Anterior cingulate cortex (tissue), 58 donors: Measurements from ENCODE around the gene C1orf167.
"Not testable (repeated sequence)": the region's sequence is repeated elsewhere in the genome, so short reads cannot be mapped to it uniquely, and the experiment has no call there.

ENCODE experiments used
- DNase-seq, 58 donors: peaks; one replicate each; lab custom pipeline; 2025; lab: John Stamatoyannopoulos, UW

C1orf167 gene

DNA sequence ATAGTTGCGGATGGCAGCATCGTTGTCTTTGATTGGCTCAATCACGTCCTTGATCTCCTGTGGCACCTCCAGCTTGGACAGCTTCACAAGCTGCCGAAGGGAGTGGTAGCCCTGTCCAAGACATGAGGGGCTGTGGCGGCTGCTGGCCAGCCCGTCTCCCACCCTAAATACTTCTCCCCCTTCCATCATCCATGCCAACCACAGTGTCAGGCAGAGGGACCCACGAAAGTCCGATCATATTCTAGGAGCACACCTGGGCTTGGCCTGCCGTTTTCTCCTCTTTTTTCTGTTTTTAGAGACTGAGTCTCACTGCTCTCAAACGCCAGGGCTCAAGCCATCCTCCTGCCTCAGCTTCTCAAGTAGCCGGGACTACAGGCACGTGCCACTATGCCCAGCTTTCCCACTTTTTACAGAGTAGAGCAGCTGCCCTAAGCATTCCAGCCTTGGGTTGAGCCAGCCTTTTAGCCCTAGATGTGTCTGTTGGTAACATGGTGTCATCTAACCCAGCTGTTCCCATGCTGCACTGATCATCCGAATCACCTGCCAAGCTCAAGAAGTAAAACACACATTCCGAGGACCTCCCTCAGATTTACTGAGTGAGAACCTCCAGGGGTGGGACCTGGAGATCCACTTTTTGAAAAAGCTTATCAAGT, 33.4 kb downstream of the C1orf167 start:
- no peak for DNase-seq

DNA sequence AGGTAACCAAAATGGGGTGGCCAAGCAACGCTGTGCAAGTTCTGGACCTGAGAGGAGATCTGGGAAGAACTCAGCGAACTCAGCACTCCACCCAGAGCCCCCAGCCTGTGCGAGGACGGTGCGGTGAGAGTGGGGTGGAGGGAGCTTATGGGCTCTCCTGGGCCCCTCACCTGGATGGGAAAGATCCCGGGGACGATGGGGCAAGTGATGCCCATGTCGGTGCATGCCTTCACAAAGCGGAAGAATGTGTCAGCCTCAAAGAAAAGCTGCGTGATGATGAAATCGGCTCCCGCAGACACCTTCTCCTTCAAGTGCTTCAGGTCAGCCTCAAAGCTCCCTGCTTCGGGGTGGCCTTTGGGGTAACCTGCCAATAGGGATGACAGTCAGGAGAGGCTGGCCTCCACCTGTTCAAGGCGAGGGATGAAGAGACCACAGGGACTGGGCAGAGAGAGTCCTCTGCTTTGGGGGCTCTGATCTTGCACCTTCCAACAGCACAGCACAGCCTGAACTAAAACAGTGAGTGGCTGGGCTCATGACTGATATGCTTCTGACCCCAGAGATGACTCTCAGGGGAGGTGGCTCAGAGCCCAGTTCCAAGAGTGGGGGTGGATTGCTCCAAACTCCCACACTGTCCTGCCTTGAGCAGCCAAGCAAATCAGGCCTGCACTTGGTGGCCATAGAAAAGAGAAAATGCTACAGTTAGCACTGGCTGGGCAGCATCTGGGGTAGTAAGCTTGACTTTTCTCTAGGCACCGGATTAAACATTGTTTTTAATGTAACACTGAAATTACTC, 34.2 kb downstream of the C1orf167 start:
- DNase-seq, result no peak

DNA sequence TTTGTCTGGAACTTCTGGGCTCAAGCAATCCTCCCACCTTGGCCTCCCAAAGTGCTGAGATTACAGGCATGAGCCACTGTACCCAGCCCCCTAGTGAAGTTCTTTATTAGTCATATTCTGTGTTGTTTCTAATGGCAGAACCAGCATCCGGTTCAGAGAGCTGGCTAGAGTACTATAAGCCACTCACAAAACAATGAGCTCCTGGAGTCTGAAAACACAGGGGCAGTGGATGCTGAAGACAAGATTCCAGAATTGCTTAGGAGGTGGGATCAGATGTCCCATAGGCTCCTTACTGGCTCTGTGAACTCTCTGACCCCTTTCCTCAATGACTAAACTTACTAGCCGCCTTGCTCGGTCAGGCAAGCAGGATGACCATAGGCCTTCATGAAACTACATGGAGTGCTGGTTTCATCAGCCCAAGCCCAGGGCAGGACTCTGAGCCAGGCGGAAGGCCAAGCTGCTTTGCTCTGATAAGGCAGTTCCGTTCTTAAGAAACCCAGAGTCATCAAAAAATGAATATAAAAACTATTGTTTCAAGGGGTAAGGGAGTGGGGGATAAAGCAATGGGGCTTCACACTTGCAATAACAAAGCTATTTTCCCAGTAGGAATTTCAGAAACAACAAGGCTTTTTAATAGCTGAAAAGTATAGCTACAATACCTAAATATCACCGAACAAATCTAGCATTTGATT, 35.7 kb downstream of the C1orf167 start:
- no peak for DNase-seq

DNA sequence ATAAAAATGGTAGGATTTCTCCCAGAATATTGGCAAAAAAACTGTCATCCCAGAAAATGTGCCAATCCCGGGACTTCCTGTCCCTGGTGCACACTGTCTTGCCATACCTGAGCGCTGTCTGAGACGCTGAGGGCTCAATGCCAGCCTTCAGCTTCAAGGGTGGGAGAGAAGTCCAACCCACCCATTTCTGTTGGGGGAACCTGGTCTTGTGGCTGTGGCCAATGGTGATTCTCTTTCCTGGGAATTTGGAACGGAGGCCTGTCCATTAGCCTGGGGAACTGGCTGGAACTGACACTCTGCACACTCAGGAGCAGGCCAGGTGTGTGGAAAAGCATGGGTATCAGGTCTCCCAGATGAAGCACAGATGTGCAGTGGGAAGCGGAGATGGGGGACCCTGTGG, 37.1 kb downstream of the C1orf167 start:
- DNase-seq, result no peak

DNA sequence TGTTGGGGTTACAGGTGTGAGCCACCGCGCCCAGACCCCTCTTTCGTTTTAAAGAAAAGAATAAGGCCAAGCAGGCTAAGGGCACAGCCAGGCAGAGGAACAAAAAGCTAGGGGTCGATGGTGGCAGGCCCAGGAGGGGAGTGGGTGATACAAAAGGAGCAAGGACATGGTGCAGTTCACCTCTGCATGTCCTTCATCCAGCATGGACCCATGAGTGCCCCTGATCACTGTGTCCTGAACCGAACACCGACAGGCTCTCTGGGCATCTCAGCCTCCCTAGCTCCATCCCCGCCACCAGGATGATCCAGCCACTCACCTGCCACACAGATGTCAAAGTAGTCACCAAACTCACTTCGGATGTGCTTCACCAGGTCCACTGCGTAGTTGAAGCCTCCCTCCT, 37.9 kb downstream of the C1orf167 start:
- DNase-seq, result no peak

DNA sequence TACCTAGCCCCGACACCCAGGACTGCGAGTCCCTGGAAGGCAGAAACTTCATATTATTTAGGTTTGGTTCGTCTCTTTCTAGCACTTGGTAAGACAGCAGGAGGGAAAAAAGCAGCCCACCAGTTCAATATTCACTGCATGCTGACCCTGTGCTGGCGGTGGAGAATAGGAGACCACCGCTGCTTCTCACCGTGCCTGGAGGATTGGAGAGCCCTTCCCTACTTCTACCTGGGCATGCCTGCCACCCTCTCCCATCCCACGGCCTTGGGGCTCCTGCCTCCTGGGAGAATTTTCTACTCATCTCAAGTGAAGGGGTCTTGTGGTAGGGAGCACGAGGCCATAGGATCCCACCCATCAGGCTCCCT, 38.4 kb downstream of the C1orf167 start:
- no peak for DNase-seq

DNA sequence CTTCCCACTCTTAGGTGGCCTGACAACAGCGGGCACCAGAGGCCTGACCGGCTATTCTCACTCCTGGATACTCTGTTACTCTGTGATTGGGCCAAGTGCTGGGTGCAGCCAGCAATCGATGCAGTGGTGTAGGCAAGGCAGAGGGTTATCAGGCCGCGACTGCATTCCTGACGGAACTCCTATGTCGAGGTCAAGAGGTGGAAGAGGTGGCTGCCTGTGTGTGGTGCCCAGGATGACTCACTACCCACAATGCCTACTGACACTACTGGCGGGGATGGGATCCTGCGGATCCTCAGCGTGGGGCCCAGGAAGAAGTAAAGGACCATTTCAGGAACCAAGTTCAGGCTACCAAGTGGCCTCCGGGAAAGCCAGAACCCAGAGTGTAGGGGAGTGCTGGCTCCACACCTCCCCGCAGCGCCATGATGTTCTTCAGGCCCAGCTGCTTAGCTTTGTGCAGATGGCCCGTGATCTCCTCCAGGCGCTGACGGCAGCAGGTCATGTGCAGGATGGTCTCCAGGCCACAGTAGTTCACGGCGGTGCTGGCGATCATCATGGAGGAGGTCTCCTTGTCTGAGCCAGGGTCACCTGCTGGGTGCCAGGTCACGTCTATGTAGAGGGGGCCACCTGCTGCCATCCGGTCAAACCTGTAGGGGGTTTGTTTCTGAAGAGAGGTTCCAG, 38.9 kb downstream of the C1orf167 start:
- DNase-seq, result no peak

DNA sequence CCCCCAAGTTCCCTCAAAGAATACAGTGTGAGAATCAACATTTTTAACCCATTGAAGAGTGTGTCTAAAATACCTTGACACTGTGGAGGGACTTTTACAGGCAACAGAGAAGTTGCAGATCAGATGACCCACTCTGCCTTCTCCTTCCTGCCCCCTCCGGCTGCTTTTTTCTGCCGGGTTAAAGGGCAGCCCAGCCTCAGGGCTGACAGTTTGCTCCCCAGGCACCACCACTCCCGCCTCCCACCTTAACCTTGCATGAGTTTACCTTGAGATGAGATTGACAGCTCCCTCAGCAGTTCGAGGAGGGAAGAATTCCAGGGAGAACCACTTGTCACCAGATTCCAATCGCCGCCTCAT, 40.6 kb downstream of the C1orf167 start:
- peak in 1 of 58 donors; percentile 26 for DNase-seq

DNA sequence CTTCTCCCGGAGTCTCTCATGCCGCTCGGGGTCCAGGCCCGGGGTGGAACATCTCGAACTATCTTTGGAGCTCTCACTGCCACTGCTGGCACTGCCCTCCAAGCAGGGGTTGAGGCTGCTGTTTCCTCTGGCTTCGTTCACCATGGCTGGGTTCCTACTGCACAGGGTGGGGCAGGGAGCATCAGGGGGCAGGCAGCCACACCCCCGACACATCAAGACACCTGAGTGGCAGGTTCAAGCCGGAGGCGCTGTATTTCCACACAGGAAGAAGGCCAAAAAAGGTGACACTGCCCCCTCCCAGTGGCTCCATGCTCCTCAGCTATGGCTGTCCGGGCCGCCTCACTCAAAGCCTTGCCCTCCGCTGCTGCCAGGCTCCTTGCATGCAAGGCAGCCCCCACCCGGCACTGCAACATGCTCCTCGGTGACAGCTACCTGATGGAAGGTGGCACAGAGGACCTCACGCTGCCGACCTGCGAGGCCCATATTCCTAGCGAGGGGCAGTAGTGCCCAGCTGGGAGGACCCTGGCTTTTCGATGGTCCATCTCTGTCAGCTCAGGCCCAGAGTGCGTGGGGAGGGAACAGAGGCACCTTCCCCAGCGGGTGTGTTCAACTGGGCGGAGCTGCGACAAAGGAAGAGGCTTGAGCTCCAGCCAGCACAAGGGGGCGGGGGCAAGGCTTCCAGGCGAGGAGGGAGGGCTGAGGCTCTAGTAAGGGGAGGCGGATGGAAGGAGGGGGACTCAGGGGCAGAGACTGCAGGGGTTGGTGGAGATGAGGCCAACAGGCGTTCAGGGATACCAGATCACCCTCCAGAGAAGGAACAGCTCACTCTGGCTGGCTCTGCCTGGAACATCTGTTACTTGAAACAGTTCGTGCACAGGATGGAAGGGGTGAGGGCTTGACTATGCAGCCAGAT, 41.2 kb downstream of the C1orf167 start:
- DNase-seq, result peak in 47 of 58 donors; percentile 17 to 77 (median 50)

DNA sequence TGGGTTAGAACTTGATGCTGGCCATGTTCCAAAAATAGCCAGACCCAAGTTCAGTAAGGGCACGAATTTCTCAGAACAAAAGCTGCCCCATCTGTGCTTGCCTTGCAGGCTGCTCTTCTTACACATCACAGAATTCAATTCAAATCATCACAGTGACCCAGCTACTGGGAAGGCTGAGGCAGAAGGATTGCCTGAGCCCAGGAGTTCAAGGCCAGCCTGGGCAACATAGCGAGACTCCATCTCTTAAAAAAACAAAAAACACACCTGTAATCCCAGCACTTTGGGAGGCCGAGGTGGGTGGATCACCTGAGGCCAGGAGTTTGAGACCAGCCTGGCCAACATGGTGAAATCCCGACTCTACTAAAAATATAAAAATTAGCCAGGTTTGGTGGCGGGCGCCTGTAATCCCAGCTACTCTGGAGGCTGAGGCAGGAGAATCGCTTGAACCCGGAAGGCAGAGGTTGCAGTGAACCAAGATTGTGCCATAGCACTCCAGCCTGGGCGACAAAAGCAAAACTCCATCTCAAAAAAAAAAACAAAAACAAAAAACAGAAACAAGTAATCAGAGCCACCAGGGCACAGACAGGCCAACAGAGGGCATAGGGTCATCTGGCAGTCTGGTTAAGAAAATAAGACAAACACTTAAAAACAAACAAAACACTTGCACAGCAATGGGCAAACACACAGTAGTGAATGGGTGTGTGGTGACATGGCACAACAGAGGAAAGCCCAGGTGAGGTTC, 42.1 kb downstream of the C1orf167 start:
- not testable (repeated sequence) for DNase-seq

DNA sequence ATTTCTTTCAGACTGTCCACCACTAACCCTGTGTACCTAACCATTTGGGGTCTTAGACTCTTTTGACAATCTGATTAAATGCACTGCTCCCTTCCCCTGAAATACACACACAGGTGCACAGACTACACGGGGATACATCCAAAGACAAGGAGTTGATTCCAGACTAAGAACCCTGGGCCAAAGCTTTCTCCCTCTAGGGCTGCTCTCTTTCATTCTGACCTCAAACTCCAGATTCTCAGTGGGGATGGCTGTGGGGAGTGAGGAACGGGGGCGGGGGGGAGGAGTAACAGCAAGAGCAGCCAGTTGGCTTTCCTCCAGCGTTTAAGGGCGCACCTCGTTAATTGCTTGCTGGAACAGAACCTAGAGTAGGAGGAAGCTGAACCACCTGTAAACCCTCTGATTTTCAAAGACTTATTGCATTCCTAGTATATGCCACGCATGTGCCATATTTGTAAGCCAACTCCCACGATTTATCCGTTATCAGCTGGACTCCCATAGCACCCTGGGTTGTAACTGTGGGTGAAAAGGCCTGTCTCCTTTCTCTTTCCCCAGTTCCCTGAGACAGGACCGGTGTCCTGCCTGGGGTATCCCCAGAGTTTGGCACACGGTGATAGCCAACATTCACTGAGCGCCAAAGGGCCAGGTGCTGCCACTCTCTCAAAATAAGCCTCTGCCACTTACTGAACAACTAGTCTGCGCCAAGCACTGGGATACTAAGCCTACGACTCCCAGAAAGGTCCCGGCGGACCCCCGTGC, 42.9 kb downstream of the C1orf167 start:
- peak in 5 of 58 donors; percentile 11 to 24 (median 17) for DNase-seq

DNA sequence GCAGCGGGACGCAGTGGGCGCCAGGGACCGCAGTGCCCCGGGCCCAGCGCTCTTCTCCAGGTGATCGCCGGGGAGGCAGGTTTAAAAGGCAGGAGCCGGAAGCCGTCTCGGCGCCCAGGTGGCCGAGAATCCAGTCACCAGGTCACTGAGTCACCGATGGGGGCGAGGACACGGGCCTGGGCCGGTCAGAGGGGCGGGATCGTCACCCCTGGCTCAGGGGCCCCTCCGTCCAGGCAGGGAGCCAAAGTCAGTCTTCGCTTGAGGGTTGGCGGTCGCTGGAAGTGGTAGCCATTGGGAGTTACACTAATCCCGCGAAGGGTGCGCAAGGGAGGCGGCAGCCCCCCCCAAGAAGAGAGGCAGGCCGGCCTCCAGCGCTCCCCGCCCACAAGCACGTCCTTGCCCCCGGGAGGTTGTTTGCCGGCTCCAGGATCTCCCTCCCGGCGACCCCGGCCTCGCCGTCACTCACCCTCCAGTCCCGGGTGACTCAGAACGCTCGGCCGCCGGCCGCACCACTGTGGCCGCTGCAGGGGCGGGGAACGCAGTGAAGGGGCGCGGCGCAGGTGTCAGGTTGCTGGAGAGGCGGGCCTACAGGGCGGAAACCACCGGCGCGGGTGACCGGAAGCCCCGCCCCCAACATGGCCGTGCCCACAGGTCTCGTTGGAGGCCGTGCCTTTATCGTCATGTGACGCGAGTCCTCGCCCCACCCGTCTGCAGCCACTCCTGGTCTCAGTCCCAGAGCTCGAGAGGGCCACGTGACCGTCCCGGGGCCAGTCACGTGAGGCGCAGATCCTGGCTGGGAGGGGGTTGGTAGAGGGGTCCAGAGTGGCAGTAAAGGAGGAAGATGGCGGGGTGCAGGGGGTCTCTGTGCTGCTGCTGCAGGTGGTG, 43.7 kb downstream of the C1orf167 start, which contains the start of the genes CLCN6 and MTHFR:
Gene CLCN6, plus strand, starts transcription at position 770 of the 885 bp plus-strand sequence. Its CDS starts 72 bp downstream, at position 842.
Gene MTHFR, minus strand, starts transcription at position 543 of the 885 bp plus-strand sequence. CDS start 2,848 bp downstream, outside the sequence.
- peak; percentile 88 to 99 (median 98) for DNase-seq

DNA sequence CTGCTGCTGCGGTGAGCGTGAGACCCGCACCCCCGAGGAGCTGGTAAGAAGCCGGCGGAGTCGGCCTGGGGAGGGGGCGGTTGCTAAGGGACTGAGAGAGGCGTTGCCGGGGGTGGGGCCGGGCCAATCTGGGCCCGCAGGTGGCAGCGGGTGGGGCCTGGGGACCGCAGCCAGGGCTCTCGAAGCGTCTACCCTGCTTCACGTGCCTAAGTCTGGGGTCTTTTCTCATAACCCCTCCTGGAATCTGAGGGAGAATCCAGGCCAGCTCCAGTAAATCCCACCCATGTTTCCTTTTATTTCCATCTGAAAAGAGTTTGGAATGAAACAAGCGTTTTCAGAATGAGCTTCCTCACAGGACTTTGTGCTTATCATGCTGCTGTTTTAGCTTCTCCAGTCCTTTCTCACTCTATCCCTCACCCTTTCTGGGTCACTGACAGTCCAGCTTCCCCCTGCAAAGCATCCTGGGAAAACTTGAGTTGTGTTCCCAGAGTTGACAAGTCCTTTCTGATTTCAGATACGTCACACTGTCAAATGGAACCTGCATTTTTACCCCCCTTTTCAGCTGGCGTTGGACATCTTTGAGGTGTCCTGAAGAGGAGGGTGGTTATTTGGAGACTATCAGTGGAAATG, 44.4 kb downstream of the C1orf167 start:
- DNase-seq, result peak in 16 of 58 donors; percentile 14 to 86 (median 39)

DNA sequence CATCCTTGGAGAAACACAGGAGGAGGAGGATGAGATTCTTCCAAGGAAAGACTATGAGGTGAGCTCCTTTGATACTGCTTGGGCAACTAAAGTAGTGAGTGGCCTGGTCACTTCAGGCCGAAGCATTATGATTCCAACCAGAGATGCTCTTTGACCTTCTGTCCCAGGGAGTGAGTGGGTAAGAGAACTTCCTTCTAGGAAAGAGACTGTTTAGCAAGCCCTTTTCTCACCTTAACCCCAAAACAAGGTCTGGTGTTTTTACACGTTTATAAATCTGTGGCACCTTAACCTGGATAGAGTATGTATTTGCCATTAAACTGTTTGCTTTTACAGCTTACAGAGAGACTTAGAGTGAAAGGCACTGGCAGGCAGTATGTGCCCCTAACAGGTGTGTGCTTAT, 45.1 kb downstream of the C1orf167 start:
- no peak for DNase-seq

DNA sequence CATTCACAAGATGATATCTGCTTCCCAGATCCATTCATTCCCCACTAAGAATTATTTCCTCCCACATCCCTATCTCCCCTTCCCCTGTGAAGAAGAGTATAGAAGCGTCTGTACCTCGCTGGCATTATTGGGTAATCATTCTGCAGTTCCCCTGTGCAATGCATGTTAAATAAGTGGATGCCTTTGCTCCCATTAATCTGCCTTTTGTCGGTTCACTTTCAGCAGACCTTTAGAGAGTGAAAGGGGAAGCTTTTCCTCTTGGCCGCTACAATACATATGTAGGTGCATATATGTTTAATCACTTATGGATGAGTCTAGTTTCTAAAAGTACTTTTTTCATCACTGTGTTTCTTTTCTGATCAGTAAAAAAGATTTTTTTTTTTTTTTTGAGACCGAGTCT, 51.0 kb downstream of the C1orf167 start:
- DNase-seq, result no peak

DNA sequence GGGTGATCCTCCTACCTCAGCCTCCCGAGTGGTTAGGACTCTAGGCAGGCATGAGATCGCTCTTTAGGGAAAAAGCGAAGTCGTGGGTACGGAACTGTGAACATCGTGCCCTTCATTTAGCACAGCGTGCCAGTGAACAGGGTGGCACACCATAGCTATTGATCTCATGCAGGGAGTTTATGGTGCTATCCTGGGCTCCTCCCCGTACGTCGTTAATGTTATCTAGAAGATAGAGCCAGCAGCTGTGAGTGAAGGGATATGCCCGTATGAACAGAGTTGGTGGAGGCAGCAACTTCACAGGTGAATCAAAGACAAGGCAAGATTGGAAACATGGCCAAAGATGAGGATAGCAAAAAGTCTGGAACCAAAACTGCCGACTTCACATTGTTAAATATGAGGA, 55.2 kb downstream of the C1orf167 start:
- DNase-seq, result no peak

DNA sequence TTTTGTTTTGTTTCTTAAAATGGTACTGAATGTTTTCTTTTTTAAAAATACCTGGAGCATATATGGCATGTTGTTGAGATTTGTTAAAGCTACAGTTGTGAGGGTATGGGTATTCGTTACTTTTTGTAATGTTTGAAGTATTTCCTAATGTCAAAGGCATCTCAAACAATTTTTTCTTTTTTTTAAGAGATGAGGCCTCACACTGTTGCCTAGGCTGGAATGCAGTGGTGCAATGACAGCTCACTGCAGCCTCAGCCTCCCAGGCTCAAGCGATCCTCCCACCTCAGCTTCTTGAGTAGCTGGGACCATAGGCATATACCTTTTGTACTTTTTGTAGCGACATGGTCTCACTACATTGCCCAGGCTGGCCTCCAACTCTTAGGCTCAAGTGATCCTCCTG, 60.1 kb downstream of the C1orf167 start:
- DNase-seq, result no peak
